Adrenal gland (tissue), 19 donors: ENCODE results near the gene SGK2. TPM values are rescaled to one million over a fixed set of nuclear protein-coding genes. Genes with fewer than 3 reads are reported as not detected.
A peak's percentile ranks its signal among the peaks of the same experiment; 100 is the strongest.

ENCODE experiments used
- DNase-seq, 7 donors: peaks; one replicate each; pipeline ENCODE4 v3.0.0-alpha.2; 2019 to 2020
- H3K27ac ChIP-seq, 5 donors: fragments of 200-600 bp; sonication (generic) in 4 of 5; 1 replicate in 3 of 5; 2 replicates in 2 of 5; pipeline versions ENCODE4 v1.5.1 to v1.8.0; 2016 to 2020; ENCODE audit warnings: mild to moderate bottlenecking in 1 of 5
- H3K27me3 ChIP-seq: fragments of 200-600 bp; 2 replicates; pipeline ENCODE4 v1.8.0; 2021
- H3K36me3 ChIP-seq, 2 donors: fragments of 200-600 bp; replicated peaks in 1 of 2; 1 replicate in 1 of 2; 2 replicates in 1 of 2; pipeline versions ENCODE4 v1.5.1 to v1.8.0; 2018 to 2022
- H3K4me1 ChIP-seq, 2 donors: fragments of 200-600 bp; replicated peaks in 1 of 2; 1 replicate in 1 of 2; 2 replicates in 1 of 2; pipeline versions ENCODE4 v1.5.1 to v1.8.0; 2018 to 2021
- H3K4me3 ChIP-seq, 4 donors: fragments of 200-600 bp; sonication (generic) in 3 of 4; one replicate each; pipeline ENCODE4 v1.5.1; 2016 to 2018
- H3K9me3 ChIP-seq, 3 donors: fragments of 200-600 bp; sonication (generic) in 1 of 3; replicated peaks in 1 of 3; 1 replicate in 2 of 3; 2 replicates in 1 of 3; pipeline versions ENCODE4 v1.5.1 to v1.8.0; 2016 to 2021
- CTCF ChIP-seq, 6 experiments: fragments of 450-650 bp in 4 of 6; fragments of 200-600 bp in 2 of 6; sonication (generic) in 1 of 6; IDR thresholded peaks; 1 replicate in 5 of 6; 2 replicates in 1 of 6; pipeline versions ENCODE4 v1.5.1 to v1.8.0; 2016 to 2021; ENCODE audit warnings: antibody characterized with exemption in 6 of 6, mild to moderate bottlenecking in 2 of 6, moderate library complexity in 1 of 6
- POLR2A ChIP-seq, 2 donors: fragments of 450-650 bp; IDR thresholded peaks; one replicate each; pipeline ENCODE4 v1.6.1; 2017; ENCODE audit warnings: antibody characterized with exemption in 2 of 2, mild to moderate bottlenecking in 2 of 2, moderate library complexity in 1 of 2
- WGBS, 4 donors: extraction: QIAGEN DNeasy Blood & Tissue Kit in 2 of 4; methylation state at CpG; one replicate each; pipeline versions ENCODE4 v1.1.5 to v1.1.7; 2013 to 2017; 5-methylcytosine and 5-hydroxymethylcytosine counted together
- intact Hi-C, 2 donors: fragments of 100-400 bp; cut with DNase I; formaldehyde crosslinking; loops; one replicate each; pipeline versions ENCODE4 v1.14.1 to v1.15.0; 2022 to 2023
- long read RNA-seq, 10 donors: library from polyadenylated mRNA in 3 of 10; unstranded in 2 of 10; stranded (forward) in 1 of 10; transcript quantifications; one replicate each; pipeline ENCODE4 v2.0.0 and lab custom pipeline, GENCODE V29; 2021 to 2026
- polyA plus RNA-seq, 3 donors: library from polyadenylated mRNA; stranded (reverse); fragments of 200-250 nt in 2 of 3; fragments of 350-450 nt in 1 of 3; fragmentation: Illumina TruSeq in 1 of 3; extraction: RNeasy Lipid Tissue Mini Kit (QIAGEN cat#74804) in 1 of 3; gene quantifications; one replicate each; pipeline ENCODE4 v1.2.3, GENCODE V29; 2013 to 2014
- total RNA-seq, 9 donors: library from RNA; depleted of rRNA in 4 of 9; stranded (reverse); fragments of >200 nt in 4 of 9; fragments of 120-200 nt in 1 of 9; fragmentation: NEBNext Ultra II Directional in 1 of 9; extraction: Animal tissue kit (Norgen Biotek cat#: 25700) in 1 of 9; gene quantifications; one replicate each; pipeline versions ENCODE4 v1.1.0 to v1.2.4, GENCODE V29; 2013 to 2023
- donor health status: healthy with polysubstance abuse.
- donor health status: Bipolar disorder and iron deficiency.
- donor health status: DM: yes; HTN: yes; CAD: no.
- donor health status: DM: no; HTN: no; CAD: no.
- donor health status: DM: no; HTN: no; CAD: no.
- donor health status: DM: yes; HTN: yes; CAD: no.

Gene SGK2
- total RNA-seq (1 to 10 TPM in 4 of 9 donors, under 1 TPM in 3, not detected in 2; 0.41 to 4.6 (median 1.3) TPM), polyA plus RNA-seq (1 to 10 TPM in 2 of 3 donors, under 1 TPM in 1; 0.38 to 4.9 (median 3.1) TPM)
- long read RNA-seq, donor 1 = 0 reads
- long read RNA-seq, donor 2, partial matches to known transcripts = 0 of 1 reads
- long read RNA-seq, donor 2, other reads (novel, unspliced or antisense) = 0 of 1 reads
- long read RNA-seq, donor 3 = 0 reads
- long read RNA-seq, donor 4 = 0 reads
- long read RNA-seq, donor 5, partial matches to known transcripts = 0 of 1 reads
- long read RNA-seq, donor 5, other reads (novel, unspliced or antisense) = 0 of 1 reads
- long read RNA-seq, donor 6 = 0 reads
- long read RNA-seq, donor 7 = 0 reads
- long read RNA-seq, donor 8 = 0 reads
- long read RNA-seq, donor 9, partial matches to known transcripts = 0 of 1 reads
- long read RNA-seq, donor 9, other reads (novel, unspliced or antisense) = 0 of 1 reads
- long read RNA-seq, donor 10 = 0 reads

DNA sequence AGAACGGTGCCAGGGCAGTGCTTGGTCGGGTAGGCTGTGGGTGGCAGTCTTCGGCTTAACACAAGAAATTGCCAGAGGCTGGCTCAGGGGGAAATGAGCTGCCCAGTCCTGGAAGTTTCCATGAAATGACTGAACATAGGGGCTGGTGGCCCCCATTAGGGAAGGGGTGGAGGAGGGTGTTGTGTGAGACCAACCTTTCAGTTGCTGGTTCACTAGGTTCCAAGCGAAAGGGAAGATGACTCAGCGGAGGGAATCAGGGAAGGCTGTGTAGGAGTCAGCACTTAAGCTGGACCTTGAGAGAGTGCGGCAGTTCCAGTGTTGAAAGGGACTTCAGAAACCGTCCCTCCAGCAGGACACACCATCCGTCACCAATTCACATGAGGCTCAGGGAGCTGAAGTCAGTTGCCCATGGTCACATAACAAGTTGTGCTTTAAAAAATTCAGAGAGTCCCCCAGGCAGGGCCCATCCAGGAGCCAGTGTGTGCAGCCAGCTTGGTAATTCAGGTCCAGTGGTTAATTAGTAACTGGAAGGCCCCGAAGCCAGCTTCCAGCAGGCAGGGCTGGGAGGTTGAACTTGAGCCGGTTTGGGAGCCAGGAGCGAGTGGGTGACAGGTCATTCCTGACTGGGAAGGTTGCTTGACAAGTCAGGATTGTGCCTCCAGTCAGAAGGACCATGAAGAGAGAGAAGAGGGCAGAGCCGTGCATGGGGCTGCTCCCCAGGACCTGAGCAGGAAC lies at the start of gene SGK2:
TSS of gene SGK2 (plus strand) at position 616 of the 735 bp plus-strand sequence. CDS start 7,469 bp downstream, outside the sequence.
- no peaks in the 10 kb centered on the region for H3K27me3 ChIP-seq
- intact Hi-C loops = no loop called here
- no peaks in the 10 kb centered on the region for H3K9me3 ChIP-seq
- 54 to 64% (median 58%) methylated on average over 11 to 12 of the region's 12 CpGs for WGBS, 4 donors
- no peaks in the 10 kb centered on the region for H3K36me3 ChIP-seq
- no peak within 1 kb of the TSS for H3K4me3 ChIP-seq
- peaks cover 0 to 3% of the 10 kb centered on the region in 2 donors for H3K4me1 ChIP-seq
- TF ChIP-seq CTCF (IDR thresholded peaks at IDR 0.05) = no peak
- TF ChIP-seq POLR2A (IDR thresholded peaks at IDR 0.05) = no peak
- DNase-seq = peak in 6 of 7 donors; percentile 58 to 76 (median 68)
- H3K27ac ChIP-seq = peak within 1 kb of the TSS in 2 of 5 donors; percentile 21 to 39

DNA sequence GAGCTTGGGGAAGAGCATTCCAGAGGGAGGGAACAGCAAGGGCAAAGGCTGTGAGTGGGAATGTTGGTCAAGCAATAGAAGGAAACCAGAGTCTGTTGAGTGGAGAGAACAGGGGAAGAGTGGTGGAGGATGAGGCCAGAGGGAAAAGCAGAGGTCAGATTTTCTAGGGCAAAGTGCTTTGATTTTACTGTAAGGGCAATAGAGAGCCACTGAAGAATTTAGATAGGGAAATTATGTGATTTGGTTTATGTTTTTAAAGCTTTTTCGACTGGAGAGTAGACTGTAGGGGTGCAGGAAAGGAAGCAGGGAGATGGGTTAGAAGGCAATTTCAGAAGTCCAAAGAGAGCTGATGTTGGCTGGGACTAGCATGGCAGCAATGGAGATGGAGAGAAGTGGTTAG lies 46.9 kb upstream of the SGK2 start:
- H3K36me3 ChIP-seq = no peaks in the 10 kb centered on the region
- intact Hi-C loops = no loop called here

DNA sequence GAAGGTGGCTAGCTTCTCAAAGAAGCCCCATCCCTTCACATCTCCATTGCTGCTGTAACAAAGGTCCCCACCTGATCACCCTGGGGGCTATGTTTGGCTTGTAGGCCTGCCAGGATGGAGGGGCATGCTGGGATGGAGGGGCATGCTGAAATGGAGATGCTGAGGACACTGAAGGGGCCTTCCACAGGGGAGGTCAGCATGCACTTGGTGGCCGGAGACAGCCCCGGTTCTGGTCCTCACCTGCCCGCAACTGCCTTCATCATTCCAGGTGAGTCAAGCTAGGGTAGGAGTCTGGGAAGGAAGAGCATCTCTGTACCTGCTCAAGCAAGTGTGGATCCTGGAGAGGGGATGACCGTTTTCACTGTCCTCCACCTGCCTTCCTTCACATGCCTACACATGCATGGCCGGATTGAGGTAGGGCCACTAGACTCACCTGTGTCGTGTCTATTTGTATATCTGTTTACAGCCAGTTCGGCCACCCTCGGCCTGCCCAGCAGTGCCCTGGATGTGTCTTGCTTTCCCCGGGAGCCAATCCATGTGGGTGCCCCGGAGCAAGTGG lies 45.4 kb upstream of the SGK2 start:
- TF ChIP-seq CTCF (IDR thresholded peaks at IDR 0.05) (no peak), POLR2A (IDR thresholded peaks at IDR 0.05) (no peak)
- Histone ChIP-seq H3K9me3 (no peaks in the 10 kb centered on the region), H3K36me3 (no peaks in the 10 kb centered on the region), H3K4me1 (no peaks in the 10 kb centered on the region), H3K4me3 (peak overlapping the region in 1 of 4 donors; percentile 62), H3K27me3 (no peaks in the 10 kb centered on the region), H3K27ac (peak overlapping the region in 2 of 5 donors; percentile 43 to 67)
- intact Hi-C loops = no loop called here
- no peak for DNase-seq
- WGBS, 4 donors = 41 to 73% (median 65%) methylated on average over 7 to 10 of the region's 10 CpGs

More for the DNA sequence above, 46.9 kb upstream of the SGK2 start:
- H3K4me3 ChIP-seq = no peak overlapping the region
- no peaks in the 10 kb centered on the region for H3K27me3 ChIP-seq
- no peak overlapping the region for H3K27ac ChIP-seq
- no peaks in the 10 kb centered on the region for H3K9me3 ChIP-seq
- TF ChIP-seq CTCF (IDR thresholded peaks at IDR 0.05) (no peak), POLR2A (IDR thresholded peaks at IDR 0.05) (no peak)
- no peak for DNase-seq
- peaks cover 0 to 13% of the 10 kb centered on the region in 2 donors for H3K4me1 ChIP-seq
- WGBS, 4 donors = 65 to 79% (median 75%) methylated on average over 1 of the region's 1 CpG
